ENCODE measurements around the gene BRCA1.
A peak's percentile ranks its signal among the peaks of the same experiment; 100 is the strongest.
"Not testable (repeated sequence)": the region's sequence is repeated elsewhere in the genome, so short reads cannot be mapped to it uniquely, and the experiment has no call there.

Gene BRCA1

GRCh38 chr17:43125133-43125966, at the start of gene BRCA1:
TSS of gene BRCA1 (minus strand) at chr17:43125364. CDS start at chr17:43124096, 1,268 bp downstream.
- peak; percentile 95 for DNase-seq (ENCODE audit: low read depth)
- no peak for TF ChIP-seq CTCF (IDR thresholded peaks at IDR 0.05; ENCODE audit: control insufficient read depth, insufficient read depth, low read depth, low read length, missing control alignments)
- H3K4me3 ChIP-seq (ENCODE audit: control insufficient read depth, low read depth, low read length), result peak within 1 kb of the TSS; percentile 56

GRCh38 chr17:43171586-43172487, 46.7 kb upstream of the BRCA1 start:
- DNase-seq (ENCODE audit: low read depth), result peak; percentile 87
- peak; percentile 23 for TF ChIP-seq CTCF (IDR thresholded peaks at IDR 0.05; ENCODE audit: control insufficient read depth, insufficient read depth, low read depth, low read length, missing control alignments)
- peak overlapping the region; percentile 93 for H3K4me3 ChIP-seq (ENCODE audit: control insufficient read depth, low read depth, low read length)

GRCh38 chr17:43170766-43171585, 45.8 kb upstream of the BRCA1 start, which contains the start of gene NBR1:
TSS of gene NBR1 (plus strand) at chr17:43171214. CDS start at chr17:43175800, 4,586 bp downstream.
- TF ChIP-seq CTCF (IDR thresholded peaks at IDR 0.05; ENCODE audit: control insufficient read depth, insufficient read depth, low read depth, low read length, missing control alignments), result no peak
- peak; percentile 95 for DNase-seq (ENCODE audit: low read depth)
- H3K4me3 ChIP-seq (ENCODE audit: control insufficient read depth, low read depth, low read length), result peak within 1 kb of the TSS; percentile 93

- no peak for TF ChIP-seq CTCF (IDR thresholded peaks at IDR 0.05; ENCODE audit: control insufficient read depth, insufficient read depth, low read depth, low read length, missing control alignments)
- H3K4me3 ChIP-seq (ENCODE audit: control insufficient read depth, low read depth, low read length), result peak overlapping the region; percentile 93
- DNase-seq (ENCODE audit: low read depth), result peak; percentile 83
These were observed 45.1 kb upstream of the BRCA1 start for GRCh38 chr17:43170140-43170765.

- DNase-seq (ENCODE audit: low read depth), result no peak
- TF ChIP-seq CTCF (IDR thresholded peaks at IDR 0.05; ENCODE audit: control insufficient read depth, insufficient read depth, low read depth, low read length, missing control alignments), result no peak
- H3K4me3 ChIP-seq (ENCODE audit: control insufficient read depth, low read depth, low read length), result peak overlapping the region; percentile 93
These were observed 44.5 kb upstream of the BRCA1 start for GRCh38 chr17:43169561-43170139.

- not testable (repeated sequence) for H3K4me3 ChIP-seq (ENCODE audit: control insufficient read depth, low read depth, low read length); DNase-seq (ENCODE audit: low read depth)
These were observed 40.8 kb upstream of the BRCA1 start for GRCh38 chr17:43165971-43166370.

- not testable (repeated sequence) for DNase-seq (ENCODE audit: low read depth); H3K4me3 ChIP-seq (ENCODE audit: control insufficient read depth, low read depth, low read length)
These were observed 34.8 kb upstream of the BRCA1 start for GRCh38 chr17:43159957-43160356.

GRCh38 chr17:43159232-43159631, 34.1 kb upstream of the BRCA1 start:
- DNase-seq (ENCODE audit: low read depth), result not testable (repeated sequence)

More at GRCh38 chr17:43159232-43159631, 34.1 kb upstream of the BRCA1 start:
- H3K4me3 ChIP-seq (ENCODE audit: control insufficient read depth, low read depth, low read length), result not testable (repeated sequence)
